ENCODE measurements around the gene PPP4R1. TPM values are rescaled to one million over a fixed set of nuclear protein-coding genes. Genes with fewer than 3 reads are reported as not detected.

Gene PPP4R1
- polyA plus RNA-seq, 4 donors = 31.1 to 73.1 (median 51.3) TPM

DNA sequence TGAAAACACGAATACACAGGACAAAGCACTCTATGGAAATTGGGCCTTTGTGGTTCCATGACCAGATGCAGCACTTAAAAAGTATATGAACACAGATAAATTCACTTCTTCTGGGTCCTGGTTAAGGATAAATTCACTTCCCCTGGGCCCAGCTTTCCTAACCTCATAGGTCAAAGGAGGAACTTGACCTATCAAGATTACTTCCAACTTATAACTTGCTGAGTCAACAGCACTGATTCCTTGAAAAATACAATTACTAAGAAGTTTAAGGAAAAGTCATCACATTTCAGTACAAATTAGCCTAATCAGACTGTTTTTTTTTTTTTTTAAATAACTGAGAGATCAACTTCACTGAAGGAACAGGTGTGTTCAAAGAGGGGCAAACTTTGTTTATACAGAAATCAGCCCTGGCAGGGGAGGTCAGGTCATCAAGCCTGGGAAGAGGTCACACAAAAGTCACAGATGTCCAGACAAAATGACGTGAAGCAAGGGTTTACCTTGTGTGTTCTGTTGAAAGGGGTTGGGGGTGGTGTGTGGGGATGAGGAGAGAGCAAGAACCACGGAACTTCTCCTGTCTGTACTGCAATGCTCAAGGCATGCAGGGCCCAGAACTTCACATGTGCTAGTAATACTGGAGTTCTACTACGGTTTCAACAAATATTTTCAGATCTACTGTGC, 55.8 kb downstream of the PPP4R1 start:
- DNase-seq = no peak
- Histone ChIP-seq H3K27ac (ENCODE audit: low read depth in 1 of 3, low read length in 2 of 3) (no peak overlapping the region), H3K36me3 (ENCODE audit: control insufficient read depth in 3 of 3, insufficient read depth in 2 of 3, low read depth in 1 of 3, low read length in 3 of 3) (peaks cover 9 to 40% (median 37%) of the 10 kb centered on the region in 3 donors), H3K4me1 (ENCODE audit: control insufficient read depth in 3 of 3, insufficient read depth in 2 of 3, low read depth in 1 of 3, low read length in 2 of 3) (peaks cover 0 to 2% (median 0%) of the 10 kb centered on the region in 3 donors), H3K9me3 (ENCODE audit: control insufficient read depth in 2 of 2, insufficient read depth in 1 of 2, low read depth in 1 of 2, low read length in 1 of 2) (no peaks in the 10 kb centered on the region), H3K4me3 (ENCODE audit: low read depth in 1 of 3, low read length in 3 of 3) (no peak overlapping the region), H3K27me3 (ENCODE audit: control insufficient read depth in 3 of 3, insufficient read depth in 3 of 3, low read length in 3 of 3) (no peaks in the 10 kb centered on the region)
- 92 to 97% (median 95%) methylated on average over 4 of the region's 4 CpGs for WGBS, 3 donors
- FAIRE-seq = no peak

DNA sequence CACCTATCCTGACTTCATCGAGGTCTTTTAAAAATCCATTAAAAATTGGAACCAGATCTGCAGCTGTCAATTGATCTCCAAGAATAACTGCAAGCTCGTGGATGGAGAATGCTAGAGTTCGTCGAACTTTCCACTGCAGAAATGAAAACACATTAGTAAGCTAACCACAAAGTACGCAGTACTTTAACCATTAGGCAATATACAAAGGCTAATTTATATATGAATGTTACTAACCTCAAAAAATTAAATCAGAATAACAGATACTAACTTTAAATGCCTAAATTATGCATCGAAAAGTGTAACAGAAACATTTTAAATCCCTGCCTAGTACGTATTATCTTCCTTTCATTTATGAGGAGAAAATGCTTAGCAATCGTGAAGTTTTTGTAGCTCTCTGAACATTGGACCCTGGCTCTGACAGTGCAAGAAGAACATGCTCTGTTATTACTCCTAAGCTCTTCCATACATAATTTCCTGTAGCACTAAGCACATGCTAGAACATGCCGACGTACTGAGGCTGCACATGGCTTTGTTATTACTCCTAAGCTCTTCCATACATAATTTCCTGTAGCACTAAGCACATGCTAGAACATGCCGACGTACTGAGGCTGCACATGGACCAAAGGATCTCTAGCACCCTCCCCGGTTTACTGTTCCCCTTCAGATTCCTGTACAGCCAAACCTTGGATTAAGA, 57.0 kb downstream of the PPP4R1 start:
- Histone ChIP-seq H3K36me3 (ENCODE audit: control insufficient read depth in 3 of 3, insufficient read depth in 2 of 3, low read depth in 1 of 3, low read length in 3 of 3) (peaks cover 12 to 39% (median 35%) of the 10 kb centered on the region in 3 donors), H3K4me3 (ENCODE audit: low read depth in 1 of 3, low read length in 3 of 3) (no peak overlapping the region), H3K9me3 (ENCODE audit: control insufficient read depth in 2 of 2, insufficient read depth in 1 of 2, low read depth in 1 of 2, low read length in 1 of 2) (no peaks in the 10 kb centered on the region), H3K4me1 (ENCODE audit: control insufficient read depth in 3 of 3, insufficient read depth in 2 of 3, low read depth in 1 of 3, low read length in 2 of 3) (peaks cover 0 to 2% (median 0%) of the 10 kb centered on the region in 3 donors), H3K27ac (ENCODE audit: low read depth in 1 of 3, low read length in 2 of 3) (no peak overlapping the region), H3K27me3 (ENCODE audit: control insufficient read depth in 3 of 3, insufficient read depth in 3 of 3, low read length in 3 of 3) (no peaks in the 10 kb centered on the region)
- FAIRE-seq (no peak), DNase-seq (peak in 1 of 2 donors; percentile 64)
- 84 to 91% (median 88%) methylated on average over 13 of the region's 13 CpGs for WGBS, 3 donors

DNA sequence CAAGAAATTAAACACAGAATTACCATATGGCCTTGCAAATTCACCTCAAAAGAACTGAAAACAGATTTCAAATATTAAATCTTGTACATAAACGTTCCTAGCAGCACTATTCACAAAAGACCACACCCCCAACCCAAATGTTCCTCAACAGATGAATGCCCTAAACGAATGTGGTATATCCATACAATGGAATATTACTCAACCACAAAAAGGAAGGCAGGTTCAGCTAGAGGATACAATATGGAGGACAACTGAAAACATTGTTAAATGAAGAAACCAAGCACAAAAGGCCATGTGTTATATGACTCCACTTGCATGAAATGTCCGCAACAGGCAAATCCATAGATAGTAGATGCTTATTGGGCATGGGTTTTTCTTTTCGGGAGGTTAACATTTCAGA, 61.7 kb downstream of the PPP4R1 start:
- 85 to 90% (median 90%) methylated on average over 4 of the region's 4 CpGs for WGBS, 3 donors
- peaks cover 12 to 48% (median 43%) of the 10 kb centered on the region in 3 donors for H3K36me3 ChIP-seq (ENCODE audit: control insufficient read depth in 3 of 3, insufficient read depth in 2 of 3, low read depth in 1 of 3, low read length in 3 of 3)
- no peaks in the 10 kb centered on the region for H3K27me3 ChIP-seq (ENCODE audit: control insufficient read depth in 3 of 3, insufficient read depth in 3 of 3, low read length in 3 of 3)
- DNase-seq (no peak), FAIRE-seq (no peak)
- H3K4me1 ChIP-seq (ENCODE audit: control insufficient read depth in 3 of 3, insufficient read depth in 2 of 3, low read depth in 1 of 3, low read length in 2 of 3) = peaks cover 0 to under 1% (median 0%) of the 10 kb centered on the region in 3 donors
- no peaks in the 10 kb centered on the region for H3K9me3 ChIP-seq (ENCODE audit: control insufficient read depth in 2 of 2, insufficient read depth in 1 of 2, low read depth in 1 of 2, low read length in 1 of 2)
- H3K27ac ChIP-seq (ENCODE audit: low read depth in 1 of 3, low read length in 2 of 3) = no peak overlapping the region
- no peak overlapping the region for H3K4me3 ChIP-seq (ENCODE audit: low read depth in 1 of 3, low read length in 3 of 3)

DNA sequence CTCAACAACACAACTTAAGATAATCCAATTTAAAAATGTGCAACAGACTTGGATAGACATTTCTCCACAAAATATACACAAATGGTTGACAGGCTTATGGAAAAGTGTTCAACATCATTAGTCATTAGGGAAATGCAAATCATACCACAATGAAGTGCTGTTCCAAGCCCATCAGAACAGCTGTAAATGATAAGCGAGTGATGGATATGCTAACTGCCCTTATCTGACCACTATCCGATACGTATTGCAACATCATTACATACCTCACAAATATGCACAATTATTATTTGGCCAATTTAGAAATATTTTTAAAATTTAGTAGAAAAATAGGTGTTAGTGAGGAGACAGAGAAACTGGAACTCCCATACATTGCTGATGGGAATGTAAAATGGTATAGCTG, 62.2 kb downstream of the PPP4R1 start:
- Histone ChIP-seq H3K27me3 (ENCODE audit: control insufficient read depth in 3 of 3, insufficient read depth in 3 of 3, low read length in 3 of 3) (no peaks in the 10 kb centered on the region), H3K36me3 (ENCODE audit: control insufficient read depth in 3 of 3, insufficient read depth in 2 of 3, low read depth in 1 of 3, low read length in 3 of 3) (peaks cover 12 to 49% (median 45%) of the 10 kb centered on the region in 3 donors), H3K4me1 (ENCODE audit: control insufficient read depth in 3 of 3, insufficient read depth in 2 of 3, low read depth in 1 of 3, low read length in 2 of 3) (no peaks in the 10 kb centered on the region), H3K9me3 (ENCODE audit: control insufficient read depth in 2 of 2, insufficient read depth in 1 of 2, low read depth in 1 of 2, low read length in 1 of 2) (no peaks in the 10 kb centered on the region), H3K4me3 (ENCODE audit: low read depth in 1 of 3, low read length in 3 of 3) (no peak overlapping the region), H3K27ac (ENCODE audit: low read depth in 1 of 3, low read length in 2 of 3) (no peak overlapping the region)
- FAIRE-seq = no peak
- WGBS, 3 donors = 93 to 94% (median 94%) methylated on average over 3 of the region's 3 CpGs
- no peak for DNase-seq

DNA sequence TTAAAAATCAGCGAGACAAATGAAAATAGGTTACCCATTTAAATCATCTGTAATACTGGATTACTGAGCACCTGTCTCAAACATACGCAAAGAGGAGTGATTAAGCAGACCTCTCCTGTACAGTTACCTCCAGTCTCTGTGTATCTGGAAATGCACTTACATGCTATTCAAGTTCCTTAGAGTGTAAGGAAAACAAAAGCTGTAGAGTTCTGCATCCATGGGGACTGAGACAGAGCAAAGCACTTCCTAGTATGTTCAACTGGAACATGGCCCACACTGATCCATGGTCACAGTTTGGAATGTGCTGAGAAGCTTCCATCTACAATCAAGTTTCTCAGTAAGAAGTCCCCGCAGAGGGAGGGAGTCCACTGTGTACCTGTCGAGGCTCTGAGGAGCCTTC, 63.9 kb downstream of the PPP4R1 start:
- WGBS, 3 donors = 95 to 96% (median 96%) methylated on average over 4 of the region's 4 CpGs
- FAIRE-seq = no peak
- H3K9me3 ChIP-seq (ENCODE audit: control insufficient read depth in 2 of 2, insufficient read depth in 1 of 2, low read depth in 1 of 2, low read length in 1 of 2) = no peaks in the 10 kb centered on the region

DNA sequence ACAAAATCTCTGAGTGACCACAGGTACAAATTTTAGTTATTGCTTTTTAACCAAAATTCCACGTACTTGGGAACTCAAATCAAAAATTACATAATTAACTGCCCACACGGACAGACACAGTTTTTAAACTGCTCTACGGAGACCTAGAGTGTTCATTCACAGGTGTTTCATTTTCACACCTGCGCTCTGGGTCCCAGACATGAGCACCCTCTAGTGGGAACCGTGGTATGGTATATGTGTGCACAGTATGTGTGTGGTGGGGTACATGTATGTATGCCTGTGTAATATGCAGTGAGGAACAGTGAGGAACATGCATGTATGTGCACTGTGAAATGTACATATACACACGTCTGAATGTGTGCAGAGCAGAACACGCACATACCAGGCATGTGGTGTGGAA, 65.0 kb downstream of the PPP4R1 start:
- Histone ChIP-seq H3K27ac (ENCODE audit: low read depth in 1 of 3, low read length in 2 of 3) (no peak overlapping the region), H3K27me3 (ENCODE audit: control insufficient read depth in 3 of 3, insufficient read depth in 3 of 3, low read length in 3 of 3) (no peaks in the 10 kb centered on the region), H3K4me3 (ENCODE audit: low read depth in 1 of 3, low read length in 3 of 3) (no peak overlapping the region), H3K4me1 (ENCODE audit: control insufficient read depth in 3 of 3, insufficient read depth in 2 of 3, low read depth in 1 of 3, low read length in 2 of 3) (no peaks in the 10 kb centered on the region), H3K36me3 (ENCODE audit: control insufficient read depth in 3 of 3, insufficient read depth in 2 of 3, low read depth in 1 of 3, low read length in 3 of 3) (peaks cover 9 to 58% (median 42%) of the 10 kb centered on the region in 3 donors), H3K9me3 (ENCODE audit: control insufficient read depth in 2 of 2, insufficient read depth in 1 of 2, low read depth in 1 of 2, low read length in 1 of 2) (no peaks in the 10 kb centered on the region)
- 87 to 89% (median 88%) methylated on average over 7 of the region's 7 CpGs for WGBS, 3 donors
- FAIRE-seq (no peak), DNase-seq (no peak)

More for the DNA sequence above, 63.9 kb downstream of the PPP4R1 start:
- DNase-seq = no peak
- Histone ChIP-seq H3K27me3 (ENCODE audit: control insufficient read depth in 3 of 3, insufficient read depth in 3 of 3, low read length in 3 of 3) (no peaks in the 10 kb centered on the region), H3K27ac (ENCODE audit: low read depth in 1 of 3, low read length in 2 of 3) (no peak overlapping the region), H3K4me1 (ENCODE audit: control insufficient read depth in 3 of 3, insufficient read depth in 2 of 3, low read depth in 1 of 3, low read length in 2 of 3) (no peaks in the 10 kb centered on the region), H3K4me3 (ENCODE audit: low read depth in 1 of 3, low read length in 3 of 3) (no peak overlapping the region), H3K36me3 (ENCODE audit: control insufficient read depth in 3 of 3, insufficient read depth in 2 of 3, low read depth in 1 of 3, low read length in 3 of 3) (peaks cover 9 to 58% (median 48%) of the 10 kb centered on the region in 3 donors)

DNA sequence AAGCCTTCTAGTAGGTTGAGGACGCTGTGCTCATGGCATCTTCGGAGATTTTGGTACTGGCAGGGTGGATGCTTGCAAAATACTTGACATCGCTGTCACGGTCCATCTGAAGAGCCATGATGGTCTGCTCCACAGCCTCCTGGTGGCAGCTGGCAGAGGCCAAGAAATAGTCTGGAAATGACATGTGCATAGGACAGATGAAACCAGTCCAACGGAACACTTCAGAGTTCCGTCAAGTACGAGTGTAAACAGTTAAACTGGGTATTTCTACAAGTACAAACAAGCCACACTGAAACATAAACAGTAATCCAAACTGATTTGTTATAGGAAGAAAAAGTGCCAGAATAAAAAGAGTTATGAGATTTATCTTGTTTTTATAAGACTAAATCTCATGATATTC, 66.6 kb downstream of the PPP4R1 start:
- peaks cover 4 to 55% (median 36%) of the 10 kb centered on the region in 3 donors for H3K36me3 ChIP-seq (ENCODE audit: control insufficient read depth in 3 of 3, insufficient read depth in 2 of 3, low read depth in 1 of 3, low read length in 3 of 3)
- DNase-seq (no peak), FAIRE-seq (no peak)
- no peaks in the 10 kb centered on the region for H3K27me3 ChIP-seq (ENCODE audit: control insufficient read depth in 3 of 3, insufficient read depth in 3 of 3, low read length in 3 of 3)
- WGBS, 3 donors = 80 to 95% (median 95%) methylated on average over 7 of the region's 7 CpGs
- no peak overlapping the region for H3K27ac ChIP-seq (ENCODE audit: low read depth in 1 of 3, low read length in 2 of 3)
- H3K9me3 ChIP-seq (ENCODE audit: control insufficient read depth in 2 of 2, insufficient read depth in 1 of 2, low read depth in 1 of 2, low read length in 1 of 2) = no peaks in the 10 kb centered on the region
- H3K4me3 ChIP-seq (ENCODE audit: low read depth in 1 of 3, low read length in 3 of 3) = no peak overlapping the region
- no peaks in the 10 kb centered on the region for H3K4me1 ChIP-seq (ENCODE audit: control insufficient read depth in 3 of 3, insufficient read depth in 2 of 3, low read depth in 1 of 3, low read length in 2 of 3)

DNA sequence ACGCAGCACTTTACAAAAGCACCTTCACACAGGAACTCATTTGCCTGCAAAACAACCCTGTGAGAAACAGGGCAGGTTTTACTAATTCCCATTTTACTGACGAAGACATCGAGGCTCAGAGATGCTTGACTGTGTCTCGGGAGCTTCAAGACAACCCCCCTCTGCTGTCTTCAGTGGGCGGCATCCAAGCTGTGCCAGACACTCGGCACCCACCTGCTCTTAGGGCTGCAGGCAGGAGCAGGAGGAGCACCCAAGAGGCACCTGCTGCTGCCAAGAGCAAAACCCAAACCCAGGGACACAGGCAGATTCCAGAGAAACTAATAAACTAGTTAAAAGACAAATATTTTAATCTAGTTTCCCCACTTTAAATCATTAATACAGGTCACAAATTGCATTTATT, 67.9 kb downstream of the PPP4R1 start:
- FAIRE-seq (no peak), DNase-seq (no peak)
- 85 to 89% (median 89%) methylated on average over 6 of the region's 6 CpGs for WGBS, 3 donors
- Histone ChIP-seq H3K27me3 (ENCODE audit: control insufficient read depth in 3 of 3, insufficient read depth in 3 of 3, low read length in 3 of 3) (no peaks in the 10 kb centered on the region), H3K4me1 (ENCODE audit: control insufficient read depth in 3 of 3, insufficient read depth in 2 of 3, low read depth in 1 of 3, low read length in 2 of 3) (no peaks in the 10 kb centered on the region), H3K4me3 (ENCODE audit: low read depth in 1 of 3, low read length in 3 of 3) (no peak overlapping the region), H3K27ac (ENCODE audit: low read depth in 1 of 3, low read length in 2 of 3) (no peak overlapping the region), H3K9me3 (ENCODE audit: control insufficient read depth in 2 of 2, insufficient read depth in 1 of 2, low read depth in 1 of 2, low read length in 1 of 2) (no peaks in the 10 kb centered on the region), H3K36me3 (ENCODE audit: control insufficient read depth in 3 of 3, insufficient read depth in 2 of 3, low read depth in 1 of 3, low read length in 3 of 3) (peaks cover 3 to 50% (median 28%) of the 10 kb centered on the region in 3 donors)
